Stromal cell of bone marrow (primary cell): ENCODE results near the gene TMEM119.
"Not testable (repeated sequence)": the region's sequence is repeated elsewhere in the genome, so short reads cannot be mapped to it uniquely, and the experiment has no call there.

ENCODE experiments used
- DNase-seq: peaks from one replicate; pipeline ENCODE4 v3.0.0-alpha.2; 2012; ENCODE audit warnings: low read depth

Gene TMEM119

DNA sequence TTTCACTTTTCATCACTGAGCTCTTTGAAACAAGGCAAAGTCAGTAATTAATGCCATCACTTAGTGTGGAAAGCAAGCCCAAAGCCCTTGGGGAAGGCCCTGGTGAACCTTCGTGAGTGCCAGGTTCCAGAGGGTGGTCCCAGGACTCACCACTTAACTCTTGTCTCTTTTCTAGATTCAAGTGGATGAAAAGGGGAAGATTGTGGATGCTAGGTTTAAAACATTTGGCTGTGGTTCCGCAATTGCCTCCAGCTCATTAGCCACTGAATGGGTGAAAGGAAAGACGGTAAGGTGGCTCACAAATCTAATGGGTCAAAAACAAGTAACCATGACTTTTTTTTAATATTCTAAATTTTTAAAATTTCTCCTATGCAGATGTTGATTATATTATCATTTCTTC lies 32.7 kb downstream of the TMEM119 start:
- DNase-seq: no peak

GRCh38 chr12:108564724-108565123 lies 33.2 kb downstream of the TMEM119 start:
- no peak for DNase-seq

DNA sequence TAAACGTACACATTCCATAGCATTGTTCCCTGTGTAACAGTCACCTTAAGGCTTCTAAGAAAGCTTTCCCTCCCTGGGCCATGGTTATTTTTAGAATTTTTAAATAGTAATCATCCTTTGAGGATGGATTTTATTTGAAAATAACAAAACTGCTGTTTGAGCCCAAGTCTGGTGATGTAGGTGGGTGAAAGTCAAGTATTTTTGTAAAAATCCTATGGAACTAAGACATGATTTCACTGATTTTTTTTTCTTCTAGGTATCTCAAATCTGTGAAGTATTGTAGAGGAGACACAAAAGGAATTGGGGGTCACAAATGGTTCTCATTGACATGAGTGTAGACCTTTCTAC lies 34.1 kb downstream of the TMEM119 start:
- no peak for DNase-seq

GRCh38 chr12:108563136-108563803 lies 34.6 kb downstream of the TMEM119 start:
- DNase-seq: peak; percentile 86

- DNase-seq: peak; percentile 92
Observed at GRCh38 chr12:108562348-108563135, 35.3 kb downstream of the TMEM119 start, which contains the start of gene ISCU. ISCU (plus strand) TSS chr12:108562596; CDS start chr12:108562623, 27 bp downstream.

DNA sequence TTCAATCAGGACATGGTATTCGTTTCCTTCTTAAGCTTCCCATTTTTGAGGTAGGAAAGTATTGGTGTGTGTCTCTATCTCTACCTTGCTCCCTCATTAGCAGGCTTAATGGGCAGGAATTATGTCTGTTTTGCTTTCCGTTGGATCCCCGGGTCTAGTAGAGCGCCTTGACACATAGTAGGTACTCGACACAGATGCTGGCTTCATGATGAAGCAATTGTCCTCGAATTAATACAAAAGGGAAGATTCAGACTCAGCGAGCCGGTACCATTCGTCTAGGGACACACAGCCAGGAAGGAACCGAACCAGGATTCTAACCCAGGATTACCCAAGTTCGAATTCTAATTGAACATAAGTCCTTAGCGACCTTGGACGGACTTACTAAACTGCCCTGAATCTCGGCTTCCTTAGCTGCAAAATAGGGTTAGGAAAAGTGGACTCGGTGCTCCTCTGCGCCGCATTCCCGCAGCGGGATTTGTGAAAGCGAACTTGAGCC lies 36.0 kb downstream of the TMEM119 start:
- no peak for DNase-seq

DNA sequence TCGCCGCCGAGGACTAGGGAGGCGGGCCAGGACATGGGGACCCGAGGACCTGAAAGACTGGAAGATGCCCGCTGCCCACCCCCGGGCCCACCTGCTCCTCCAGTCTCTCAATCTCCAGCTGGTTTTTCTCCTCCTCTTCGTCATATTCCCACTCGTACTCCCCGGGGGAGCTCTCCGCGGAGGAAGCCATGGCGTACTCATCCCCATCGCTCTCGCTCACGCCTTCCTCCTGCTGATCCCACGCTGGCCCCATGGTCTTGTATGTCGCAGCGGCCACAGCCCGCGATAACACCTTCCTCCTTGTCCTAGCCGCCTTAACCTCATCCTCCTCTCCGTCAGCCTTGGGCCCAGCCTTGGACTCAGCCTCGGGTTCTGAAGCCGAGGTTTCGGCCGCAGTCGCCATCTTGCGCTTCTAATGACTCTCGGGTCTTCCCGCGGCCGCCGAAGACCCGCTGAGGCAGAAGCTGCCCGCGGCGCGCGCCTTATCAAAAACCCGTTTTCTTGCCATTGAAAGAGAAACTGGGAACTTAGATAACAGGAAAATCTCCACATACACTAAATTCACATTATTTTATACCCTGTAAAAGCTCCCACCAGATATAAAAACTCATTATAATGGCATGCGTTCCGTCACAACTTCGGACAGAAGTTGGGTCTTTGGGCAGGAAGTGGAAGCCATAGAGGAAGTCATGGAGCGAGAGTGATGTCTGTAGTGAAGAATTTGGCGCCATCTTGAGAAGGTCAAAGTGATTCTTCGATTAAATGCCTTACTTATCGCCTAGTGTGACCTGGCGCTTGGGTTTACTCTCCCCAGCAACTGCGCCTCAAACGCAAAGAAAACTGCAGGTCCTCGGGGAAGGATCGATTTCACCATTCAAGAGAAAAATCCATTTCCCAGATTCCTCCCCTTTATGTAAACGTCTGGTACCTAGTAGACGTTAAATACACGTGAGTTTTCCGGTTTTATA lies 36.8 kb downstream of the TMEM119 start, which contains the start of gene SART3:
Gene SART3 (minus strand): TSS at position 422 of the 968 bp plus-strand sequence. CDS start 19 bp downstream, at position 403.
- DNase-seq: peak; percentile 81

- no peak for DNase-seq
Observed at GRCh38 chr12:108560321-108560721, 37.6 kb downstream of the TMEM119 start.

DNA sequence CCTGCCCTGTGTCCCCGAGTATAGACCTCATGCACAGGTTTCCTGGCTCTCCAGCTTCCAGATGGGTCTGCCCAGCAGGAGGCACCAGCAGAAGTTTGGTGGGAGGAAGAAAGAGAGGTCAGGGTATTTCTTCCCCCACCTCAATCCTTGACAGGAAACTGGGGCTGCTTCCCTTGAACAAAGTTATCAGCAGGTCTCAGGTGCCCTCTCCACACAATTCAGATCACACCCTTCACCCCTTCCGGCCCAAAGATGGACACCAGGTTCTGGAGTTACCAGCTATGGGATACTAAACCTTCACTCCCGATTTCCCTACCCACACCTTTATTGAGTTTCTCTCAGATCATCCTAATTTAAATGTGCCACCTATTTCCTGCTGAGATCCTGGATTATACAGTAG lies 38.1 kb downstream of the TMEM119 start:
- no peak for DNase-seq

GRCh38 chr12:108559007-108559655 lies 38.8 kb downstream of the TMEM119 start:
- DNase-seq: no peak

GRCh38 chr12:108555383-108555782 lies 42.5 kb downstream of the TMEM119 start:
- not testable (repeated sequence) for DNase-seq

GRCh38 chr12:108553799-108554198 lies 44.1 kb downstream of the TMEM119 start:
- no peak for DNase-seq

DNA sequence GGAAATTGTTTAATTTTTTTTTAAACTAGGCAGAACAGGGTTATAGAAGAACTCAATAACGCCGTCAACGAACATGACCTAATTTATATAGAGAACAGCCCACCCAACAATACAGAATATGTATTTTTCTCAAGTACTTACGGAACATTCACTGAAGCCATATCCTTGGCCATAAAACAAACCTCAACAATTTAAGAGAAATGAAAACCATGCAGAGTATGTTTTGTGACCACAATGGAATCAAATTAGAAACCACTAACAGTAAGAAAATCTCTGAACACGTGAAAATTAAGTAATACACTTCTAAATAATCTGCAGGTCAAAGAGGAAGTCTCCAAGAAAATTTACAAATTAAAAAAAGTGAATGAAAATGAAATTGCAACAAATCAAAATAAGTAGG lies 46.3 kb downstream of the TMEM119 start:
- no peak for DNase-seq

DNA sequence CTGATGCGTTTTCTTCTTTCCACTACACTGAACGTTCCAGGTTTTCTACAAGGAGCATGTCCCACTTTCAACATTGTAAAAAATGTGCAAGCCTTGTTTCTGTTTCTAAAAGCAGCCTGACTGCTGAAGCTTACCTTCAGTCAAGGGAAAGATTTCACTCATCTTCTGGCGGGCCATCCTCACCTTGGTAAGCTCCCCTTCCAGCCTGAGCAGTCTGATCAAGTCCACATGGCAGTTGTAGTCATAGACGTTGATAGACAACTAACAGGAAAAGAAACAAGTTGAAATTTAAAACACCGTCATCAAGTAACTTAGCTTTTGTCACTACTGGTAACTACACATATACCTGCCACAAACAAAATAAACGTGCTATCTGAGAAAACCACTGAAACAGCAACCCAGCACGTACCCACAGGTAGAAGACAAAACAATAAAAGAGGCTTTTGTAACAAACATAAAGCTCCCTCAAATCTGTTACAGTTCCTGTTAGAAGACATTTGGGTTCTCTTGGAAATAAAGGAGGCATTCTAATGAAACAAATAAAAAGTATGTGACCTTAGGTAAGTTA lies 48.8 kb downstream of the TMEM119 start:
- DNase-seq: no peak

- DNase-seq: no peak
Observed at GRCh38 chr12:108547686-108548085, 50.2 kb downstream of the TMEM119 start.

DNA sequence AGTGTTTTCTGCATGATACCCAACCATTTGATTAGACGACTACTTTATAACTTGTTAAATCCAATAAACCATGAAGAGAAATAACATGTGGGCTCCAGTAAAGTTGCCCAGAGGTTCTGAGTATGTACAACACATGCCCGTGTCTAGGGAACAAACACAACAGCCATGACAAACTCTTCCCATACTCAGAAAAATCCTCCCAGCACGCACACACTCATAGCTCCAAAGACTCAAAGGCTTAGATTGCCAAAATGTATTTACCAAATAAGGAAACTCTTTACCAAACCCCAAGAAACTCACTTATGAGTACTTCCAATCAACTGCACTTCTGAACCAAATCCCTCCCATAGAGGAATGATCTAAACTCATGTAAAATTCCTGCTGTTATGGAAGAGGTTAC lies 54.2 kb downstream of the TMEM119 start:
- no peak for DNase-seq

- DNase-seq: no peak
Observed at GRCh38 chr12:108542320-108542719, 55.6 kb downstream of the TMEM119 start.
